ENCODE data around the gene SYP. TPM values are rescaled to one million over a fixed set of nuclear protein-coding genes. Genes with fewer than 3 reads are reported as not detected.

The SYP gene
- total and polyA plus RNA-seq, 10 of the 15 experiments (the other 5 are each of a cell fraction or from before 2014, with no cell fraction given), result 0.34 to 1.7 (median 0.74) TPM

GRCh38 chrX:49243166-49243565 is 43.2 kb upstream of the SYP start:
- no peak overlapping the region for H3K4me3 ChIP-seq
- 42% methylated on average over 8 of the region's 12 CpGs for WGBS (ENCODE audit: insufficient coverage, insufficient replicate concordance, low lambda C conversion rate, missing lambda C conversion rate)
- H3K27me3 ChIP-seq (replicated peaks in 1 of 2; ENCODE audit: control insufficient read depth in 2 of 2, insufficient read depth in 2 of 2, low read length in 1 of 2), result no peaks in the 10 kb centered on the region
- ATAC-seq (no peak), DNase-seq (ENCODE audit: low read depth, low spot score) (no peak), FAIRE-seq (no peak)
- no peak overlapping the region for H2AFZ ChIP-seq (ENCODE audit: control insufficient read depth, low read depth, low read length)
- ChIA-PET CTCF (no interaction called here), POLR2A (no interaction called here), SMC1A (ENCODE audit: uncharacterized antibody, unreplicated experiment) (no interaction called here), RAD21 (ENCODE audit: unreplicated experiment) (no interaction called here)
- no peaks in the 10 kb centered on the region for H3K9me3 ChIP-seq (replicated peaks; ENCODE audit: control insufficient read depth, insufficient read depth, low read length)
- no peaks in the 10 kb centered on the region for H3K79me2 ChIP-seq (ENCODE audit: control insufficient read depth, insufficient read depth, low read length)
- no peak for TF ChIP-seq NFYB (IDR thresholded peaks at IDR 0.05; ENCODE audit: insufficient read depth, low read depth, low read length)
- no peak for TF ChIP-seq HDAC2 (IDR thresholded peaks at IDR 0.05)
- TF ChIP-seq JUNB (IDR thresholded peaks at IDR 0.05), result no peak
- no peak for TF ChIP-seq EGR1 (IDR thresholded peaks at IDR 0.05; ENCODE audit: borderline replicate concordance in 1 of 2, low read depth in 2 of 2, low read length in 2 of 2)
- no peak for TF ChIP-seq TARDBP (IDR thresholded peaks at IDR 0.05; ENCODE audit: borderline replicate concordance)
- TF ChIP-seq SP1 (IDR thresholded peaks at IDR 0.05; ENCODE audit: low read depth, low read length), result no peak
- TF ChIP-seq MTA3 (IDR thresholded peaks at IDR 0.05; ENCODE audit: borderline replicate concordance, low read length), result no peak
- TF ChIP-seq EP300 (IDR thresholded peaks at IDR 0.05; ENCODE audit: borderline replicate concordance in 1 of 2, control insufficient read depth in 1 of 2, low read depth in 2 of 2, low read length in 2 of 2), result no peak
- TF ChIP-seq ZNF622 (IDR thresholded peaks at IDR 0.05), result no peak
- no peak for TF ChIP-seq YY1 (IDR thresholded peaks at IDR 0.05; ENCODE audit: low read depth, low read length)
- TF ChIP-seq, protein P1, sequence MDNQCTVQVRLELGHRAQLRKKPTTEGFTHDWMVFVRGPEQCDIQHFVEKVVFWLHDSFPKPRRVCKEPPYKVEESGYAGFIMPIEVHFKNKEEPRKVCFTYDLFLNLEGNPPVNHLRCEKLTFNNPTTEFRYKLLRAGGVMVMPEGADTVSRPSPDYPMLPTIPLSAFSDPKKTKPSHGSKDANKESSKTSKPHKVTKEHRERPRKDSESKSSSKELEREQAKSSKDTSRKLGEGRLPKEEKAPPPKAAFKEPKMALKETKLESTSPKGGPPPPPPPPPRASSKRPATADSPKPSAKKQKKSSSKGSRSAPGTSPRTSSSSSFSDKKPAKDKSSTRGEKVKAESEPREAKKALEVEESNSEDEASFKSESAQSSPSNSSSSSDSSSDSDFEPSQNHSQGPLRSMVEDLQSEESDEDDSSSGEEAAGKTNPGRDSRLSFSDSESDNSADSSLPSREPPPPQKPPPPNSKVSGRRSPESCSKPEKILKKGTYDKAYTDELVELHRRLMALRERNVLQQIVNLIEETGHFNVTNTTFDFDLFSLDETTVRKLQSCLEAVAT (IDR thresholded peaks at IDR 0.05), result no peak
- in situ Hi-C loops (cut with MboI), result no loop called here
- H3K4me1 ChIP-seq (ENCODE audit: control insufficient read depth, insufficient read depth, low read length), result no peaks in the 10 kb centered on the region
- no peaks in the 10 kb centered on the region; a peak in 1 of 4 replicates for H3K36me3 ChIP-seq (ENCODE audit: control insufficient read depth in 2 of 2, insufficient read depth in 2 of 2, low read length in 1 of 2)
- no peak overlapping the region for H3K9ac ChIP-seq (ENCODE audit: control insufficient read depth, insufficient read depth, low read length)
- intact Hi-C loops (cut with micrococcal nuclease; ENCODE audit: unreplicated experiment), result no loop called here
- no TSS peak for BruUV-seq (replicated peaks)
- H4K20me1 ChIP-seq (ENCODE audit: control insufficient read depth, insufficient read depth), result no peaks in the 10 kb centered on the region
- no peak overlapping the region for H3K4me2 ChIP-seq (ENCODE audit: control insufficient read depth, insufficient read depth)
- no peak overlapping the region for H3K27ac ChIP-seq (ENCODE audit: control insufficient read depth, insufficient read depth)

All from GM12878 (cell line).